Left lobe of liver (tissue), 2 donors: Measurements from ENCODE around the gene STX5. TPM values are rescaled to one million over a fixed set of nuclear protein-coding genes. Genes with fewer than 3 reads are reported as not detected.
"Not testable (repeated sequence)": the region's sequence is repeated elsewhere in the genome, so short reads cannot be mapped to it uniquely, and the experiment has no call there.

Experiments
- ATAC-seq: fragments of 200-7000 bp; cut with Tn5 transposase; one replicate; pipeline ENCODE4 v1.9.1; 2020; ENCODE audit warnings: mild to moderate bottlenecking, moderate library complexity
- DNase-seq: peaks from one replicate; pipeline ENCODE4 v3.0.0-alpha.2; 2020; ENCODE audit warnings: low spot score
- total RNA-seq: library from RNA; stranded (reverse); gene quantifications from one replicate; pipeline ENCODE4 v1.2.1, GENCODE V29; 2021
- donor health status: DM: no; HTN: no; CAD: no; lungs with moderate emphysema.
- donor health status: DM: no; HTN: yes; CAD: no.

The STX5 gene, protein sequence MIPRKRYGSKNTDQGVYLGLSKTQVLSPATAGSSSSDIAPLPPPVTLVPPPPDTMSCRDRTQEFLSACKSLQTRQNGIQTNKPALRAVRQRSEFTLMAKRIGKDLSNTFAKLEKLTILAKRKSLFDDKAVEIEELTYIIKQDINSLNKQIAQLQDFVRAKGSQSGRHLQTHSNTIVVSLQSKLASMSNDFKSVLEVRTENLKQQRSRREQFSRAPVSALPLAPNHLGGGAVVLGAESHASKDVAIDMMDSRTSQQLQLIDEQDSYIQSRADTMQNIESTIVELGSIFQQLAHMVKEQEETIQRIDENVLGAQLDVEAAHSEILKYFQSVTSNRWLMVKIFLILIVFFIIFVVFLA
- 23.8 TPM for total RNA-seq

DNA sequence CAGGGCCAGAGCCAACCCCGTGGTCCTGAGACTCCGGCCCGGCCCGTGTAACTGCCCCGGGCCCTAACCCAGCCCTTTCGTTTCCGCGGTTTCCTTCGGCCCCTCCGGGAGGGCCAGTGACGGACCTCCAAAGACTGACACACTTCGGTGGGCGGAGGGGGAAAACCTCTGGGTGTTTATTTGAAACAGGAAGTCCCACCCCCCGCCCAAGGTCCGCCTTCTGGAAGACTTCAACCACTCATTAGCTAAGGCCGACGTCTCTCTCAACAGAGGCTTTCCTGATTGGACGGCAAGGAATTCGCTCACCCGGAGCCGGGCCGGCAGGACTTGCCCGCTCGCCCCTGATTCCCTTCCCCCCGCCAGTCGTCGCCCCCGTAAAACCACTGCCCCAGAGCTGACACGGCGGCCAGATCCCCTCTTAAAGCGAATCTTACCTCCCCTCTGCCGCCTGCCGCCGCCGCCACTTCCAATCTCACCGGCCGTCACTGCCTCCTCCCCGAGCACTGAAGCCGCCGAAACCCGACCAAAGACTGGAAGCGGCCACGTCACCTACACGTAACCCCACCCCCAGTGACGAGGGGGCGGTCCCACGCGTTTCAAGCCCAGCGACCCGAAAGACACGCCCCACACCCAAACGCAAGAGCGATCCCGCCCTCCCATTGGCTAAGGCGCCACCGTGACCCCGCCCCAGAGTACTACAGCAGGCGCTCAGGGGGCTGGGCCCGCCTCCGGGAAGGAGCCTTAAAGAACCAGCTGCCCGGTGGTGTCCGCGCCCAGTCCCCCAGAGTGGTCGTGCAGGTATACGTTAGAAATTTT is at the start of gene STX5:
STX5 (minus strand) TSS at position 532 of the 816 bp plus-strand sequence. CDS start 808 bp downstream, outside the sequence.
- DNase-seq = peak; percentile 100
- peak; percentile 95 for ATAC-seq

DNA sequence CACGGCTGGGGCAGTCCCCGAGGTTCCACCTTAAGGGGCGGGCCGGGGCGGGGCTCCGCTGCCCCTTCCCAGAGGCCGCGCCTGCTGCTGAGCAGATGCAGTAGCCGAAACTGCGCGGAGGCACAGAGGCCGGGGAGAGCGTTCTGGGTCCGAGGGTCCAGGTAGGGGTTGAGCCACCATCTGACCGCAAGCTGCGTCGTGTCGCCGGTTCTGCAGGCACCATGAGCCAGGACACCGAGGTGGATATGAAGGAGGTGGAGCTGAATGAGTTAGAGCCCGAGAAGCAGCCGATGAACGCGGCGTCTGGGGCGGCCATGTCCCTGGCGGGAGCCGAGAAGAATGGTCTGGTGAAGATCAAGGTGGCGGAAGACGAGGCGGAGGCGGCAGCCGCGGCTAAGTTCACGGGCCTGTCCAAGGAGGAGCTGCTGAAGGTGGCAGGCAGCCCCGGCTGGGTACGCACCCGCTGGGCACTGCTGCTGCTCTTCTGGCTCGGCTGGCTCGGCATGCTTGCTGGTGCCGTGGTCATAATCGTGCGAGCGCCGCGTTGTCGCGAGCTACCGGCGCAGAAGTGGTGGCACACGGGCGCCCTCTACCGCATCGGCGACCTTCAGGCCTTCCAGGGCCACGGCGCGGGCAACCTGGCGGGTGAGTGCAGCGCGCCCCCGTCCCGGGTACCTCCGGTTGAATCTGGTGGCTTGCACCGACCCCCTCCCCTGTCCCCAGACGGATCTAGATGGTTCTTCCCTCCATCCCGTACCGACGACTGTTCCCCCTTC is 49.1 kb upstream of the STX5 start, which contains the start of gene SLC3A2:
SLC3A2 (plus strand) TSS at position 94 of the 776 bp plus-strand sequence; CDS start at position 222, 128 bp downstream.
- ATAC-seq (peak; percentile 91), DNase-seq (peak; percentile 91)

DNA sequence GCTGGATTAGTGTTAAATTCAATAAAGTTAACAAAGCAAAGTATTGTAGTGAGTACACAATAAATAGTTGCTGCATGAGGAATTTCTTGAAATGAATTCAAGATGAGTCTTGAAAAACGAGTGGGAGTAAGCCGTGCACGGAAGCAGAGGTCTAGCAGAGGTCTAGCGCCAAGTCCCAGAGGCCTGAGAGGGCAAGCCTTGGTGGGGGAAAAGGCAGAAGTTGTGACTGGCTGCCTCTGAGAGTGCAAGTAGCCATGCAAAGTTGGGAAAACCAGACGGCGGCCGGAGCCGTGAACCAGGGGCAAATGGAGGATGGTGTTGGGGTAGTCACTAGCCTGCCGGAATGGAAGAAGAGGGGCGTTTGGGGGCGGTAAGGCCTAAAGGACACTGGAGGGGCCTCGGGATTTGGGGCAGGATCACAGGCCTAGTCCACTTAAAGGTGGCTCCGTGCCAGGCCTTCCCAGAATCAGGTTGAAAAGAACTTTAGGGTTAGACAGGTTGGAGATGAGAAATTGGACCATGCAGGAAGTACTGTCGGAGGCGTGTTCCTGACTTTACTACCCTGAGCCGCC is 48.5 kb upstream of the STX5 start:
- DNase-seq (no peak), ATAC-seq (peak; percentile 11)

DNA sequence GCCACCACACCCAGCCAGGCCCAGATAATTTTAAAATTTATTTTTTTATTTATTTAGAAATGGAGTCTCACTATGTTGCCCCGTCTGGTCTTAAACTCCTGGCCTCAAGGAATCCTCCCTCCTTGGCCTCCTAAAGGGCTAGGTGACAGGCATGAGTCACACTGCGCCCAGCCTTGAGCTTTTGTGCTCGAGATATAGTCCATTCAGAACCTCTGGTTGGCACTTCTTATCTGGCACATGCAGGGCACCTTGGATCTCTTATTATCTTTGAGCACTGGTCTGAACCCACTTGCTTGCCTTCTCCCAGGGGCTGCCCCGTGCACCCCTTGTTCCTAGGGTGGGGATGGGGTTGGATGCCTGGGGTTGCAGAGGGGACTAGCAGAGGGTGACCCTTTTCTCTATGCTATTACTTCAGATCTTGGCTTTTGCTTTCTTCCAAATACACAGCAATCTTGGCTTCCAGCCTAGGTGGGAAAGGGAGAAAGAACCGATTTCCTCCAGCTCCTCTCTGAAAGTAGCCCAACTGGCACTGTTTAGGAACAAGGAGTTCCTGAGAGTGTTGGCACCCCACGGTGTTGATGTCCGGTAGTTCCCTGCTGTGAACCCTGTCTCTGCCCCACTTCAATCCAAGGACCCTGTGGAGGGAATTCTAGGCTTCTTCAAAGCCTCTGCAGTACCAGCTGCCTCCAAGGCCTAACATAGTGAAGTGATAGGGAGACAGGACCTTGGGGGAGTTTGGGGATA is 47.6 kb upstream of the STX5 start:
- DNase-seq = no peak

DNA sequence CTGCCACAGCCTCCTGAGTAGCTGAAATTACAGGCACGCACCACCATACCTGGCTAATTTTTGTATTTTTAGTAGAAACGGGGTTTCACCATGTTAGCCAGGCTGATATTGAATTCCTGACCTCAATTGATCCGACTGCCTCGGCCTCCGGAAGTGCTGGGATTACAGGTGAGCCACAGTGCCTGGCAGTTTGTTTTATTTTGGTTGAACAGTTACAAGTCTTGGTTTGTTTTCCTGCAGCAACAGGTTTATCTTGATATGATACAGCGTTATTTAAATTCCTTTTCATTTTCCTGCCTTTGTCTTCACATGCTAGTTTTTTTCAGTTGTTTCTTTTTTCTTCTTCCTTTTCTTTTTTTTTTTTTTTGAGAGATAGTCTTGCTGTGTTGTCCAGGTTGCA is 44.9 kb upstream of the STX5 start:
- DNase-seq (no peak), ATAC-seq (no peak)

More for the DNA sequence above, 47.6 kb upstream of the STX5 start:
- no peak for ATAC-seq

DNA sequence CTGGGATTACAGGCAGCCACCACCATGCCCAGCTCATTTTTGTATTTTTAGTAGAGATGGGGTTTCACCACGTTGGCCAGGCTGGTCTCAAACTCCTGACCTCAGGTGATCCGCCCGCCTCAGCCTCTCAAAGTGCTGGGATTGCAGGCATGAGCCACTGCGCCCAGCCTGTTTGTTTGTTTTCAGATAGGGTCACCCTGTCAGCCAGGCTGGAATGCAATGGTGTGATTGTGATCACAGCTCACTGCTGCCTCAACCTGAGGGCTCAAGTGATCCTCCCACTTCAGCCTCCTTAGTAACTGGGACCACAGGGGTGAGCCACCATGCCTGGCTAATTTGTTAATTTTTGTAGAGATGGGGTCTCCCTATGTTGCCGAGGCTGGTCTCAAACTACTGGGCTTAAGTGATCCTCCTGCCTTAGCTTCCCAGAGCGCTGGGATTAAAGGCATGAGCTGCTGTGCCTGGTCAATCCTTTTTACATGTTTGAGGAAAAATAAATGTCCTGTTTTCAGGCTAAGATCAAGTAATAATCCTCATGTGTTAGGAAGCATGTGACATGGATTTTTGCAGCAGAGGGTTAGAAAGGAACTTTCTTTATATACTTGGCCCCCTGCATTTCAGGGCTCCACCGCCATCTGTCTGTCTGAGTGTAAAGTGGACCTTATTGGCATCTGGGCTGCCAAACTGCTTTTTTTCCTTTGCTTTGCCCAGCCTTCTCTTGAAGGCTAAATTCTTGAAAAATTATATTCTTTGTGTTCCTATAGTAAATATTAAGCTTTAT is 44.0 kb upstream of the STX5 start:
- peak; percentile 7 for ATAC-seq
- no peak for DNase-seq

DNA sequence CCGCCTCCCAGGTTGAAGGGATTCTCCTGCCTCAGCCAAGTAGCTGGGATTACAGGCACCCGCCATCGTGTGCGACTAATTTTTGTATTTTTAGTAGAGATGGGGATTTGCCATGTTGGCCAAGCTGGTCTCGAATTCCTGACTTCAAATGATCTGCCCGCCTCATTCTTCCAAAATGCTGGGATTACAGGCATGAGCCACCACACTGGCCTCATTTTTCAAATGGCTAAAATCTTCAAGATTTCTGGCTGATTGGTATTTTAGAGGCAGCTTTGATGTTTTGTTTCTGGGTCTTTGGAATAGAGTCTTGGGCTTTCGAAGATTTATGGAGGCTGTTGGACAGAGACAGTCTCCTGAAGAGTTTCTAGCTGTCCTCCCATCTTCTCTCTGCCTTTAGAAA is 43.0 kb upstream of the STX5 start:
- ATAC-seq = no peak
- no peak for DNase-seq

DNA sequence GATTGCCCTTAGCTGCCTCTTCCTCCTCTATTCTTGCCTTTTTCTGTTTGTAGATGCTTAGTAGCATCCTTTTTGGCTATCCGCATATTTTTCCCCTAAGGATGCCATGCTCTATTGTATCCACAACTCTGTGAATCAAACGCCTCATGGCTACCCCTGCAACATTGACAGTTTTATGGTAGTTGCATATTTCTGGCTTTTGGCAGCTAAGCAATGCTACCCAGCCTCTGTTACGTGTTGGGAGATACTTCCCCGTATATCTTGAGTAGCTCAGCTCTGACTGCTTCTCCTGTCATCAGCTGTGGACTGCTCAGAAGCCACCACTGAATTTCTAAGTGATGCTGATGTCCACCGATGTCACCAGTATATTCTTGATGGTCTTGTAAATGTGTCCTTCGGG is 33.8 kb upstream of the STX5 start:
- DNase-seq (no peak), ATAC-seq (no peak)

DNA sequence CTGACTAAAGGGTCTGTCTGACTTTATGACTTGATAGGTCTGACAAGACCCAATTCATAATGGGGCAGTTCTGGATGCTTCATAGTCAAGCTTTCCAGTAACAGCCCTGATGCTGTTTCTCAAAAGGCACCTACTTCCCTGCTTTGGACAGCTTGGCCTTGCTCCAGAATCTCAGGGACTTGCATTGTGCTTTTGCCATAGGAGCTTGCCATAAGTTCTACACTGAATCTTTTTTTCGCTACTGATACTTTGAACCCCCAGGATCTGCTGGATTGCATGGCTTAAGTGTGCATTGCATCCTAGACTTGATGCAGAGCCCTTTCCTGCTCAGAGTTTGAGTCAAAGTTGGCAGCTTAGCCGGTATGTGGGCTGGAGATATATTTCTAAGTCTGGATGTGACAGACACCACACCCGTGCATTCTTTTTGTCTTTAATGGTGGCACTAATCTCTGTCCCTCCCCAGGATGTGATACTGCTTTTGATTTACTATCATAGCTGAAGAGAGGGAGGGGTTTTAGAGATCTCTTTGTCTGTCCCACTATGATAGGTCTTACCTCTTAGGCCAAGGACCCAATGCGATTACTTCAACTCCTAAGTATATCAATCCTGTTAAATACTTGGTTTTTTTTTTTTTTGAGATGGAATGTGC is 32.0 kb upstream of the STX5 start:
- DNase-seq (no peak), ATAC-seq (no peak)

DNA sequence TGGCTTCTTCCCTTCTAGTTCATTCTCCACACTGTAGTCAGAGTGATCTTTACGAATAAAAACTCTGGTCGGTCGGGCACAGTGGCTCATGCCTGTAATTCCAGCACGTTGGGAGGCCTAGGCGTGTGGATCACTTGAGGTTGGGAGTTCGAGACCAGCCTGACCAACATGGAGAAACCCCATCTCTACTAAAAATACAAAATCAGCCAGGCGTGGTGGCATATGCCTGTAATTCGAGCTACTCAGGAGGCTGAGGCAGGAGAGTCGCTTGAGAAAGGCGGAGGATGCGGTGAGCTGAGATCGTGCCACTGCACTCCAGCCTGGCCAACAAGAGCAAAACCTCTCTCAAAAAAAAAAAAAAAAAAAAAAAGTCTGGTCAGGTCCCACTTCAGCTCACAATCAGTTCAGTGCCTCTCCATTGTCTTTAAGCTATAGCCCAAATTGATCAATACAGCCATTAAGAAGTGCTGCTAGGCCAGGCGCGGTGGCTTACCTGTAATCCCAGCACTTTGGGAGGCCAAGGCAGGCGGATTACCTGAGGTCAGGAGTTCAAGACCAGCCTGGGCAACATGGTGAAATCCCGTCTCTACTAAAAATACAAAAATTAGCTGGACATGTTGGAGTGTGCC is 29.8 kb upstream of the STX5 start:
- not testable (repeated sequence) for DNase-seq, ATAC-seq

DNA sequence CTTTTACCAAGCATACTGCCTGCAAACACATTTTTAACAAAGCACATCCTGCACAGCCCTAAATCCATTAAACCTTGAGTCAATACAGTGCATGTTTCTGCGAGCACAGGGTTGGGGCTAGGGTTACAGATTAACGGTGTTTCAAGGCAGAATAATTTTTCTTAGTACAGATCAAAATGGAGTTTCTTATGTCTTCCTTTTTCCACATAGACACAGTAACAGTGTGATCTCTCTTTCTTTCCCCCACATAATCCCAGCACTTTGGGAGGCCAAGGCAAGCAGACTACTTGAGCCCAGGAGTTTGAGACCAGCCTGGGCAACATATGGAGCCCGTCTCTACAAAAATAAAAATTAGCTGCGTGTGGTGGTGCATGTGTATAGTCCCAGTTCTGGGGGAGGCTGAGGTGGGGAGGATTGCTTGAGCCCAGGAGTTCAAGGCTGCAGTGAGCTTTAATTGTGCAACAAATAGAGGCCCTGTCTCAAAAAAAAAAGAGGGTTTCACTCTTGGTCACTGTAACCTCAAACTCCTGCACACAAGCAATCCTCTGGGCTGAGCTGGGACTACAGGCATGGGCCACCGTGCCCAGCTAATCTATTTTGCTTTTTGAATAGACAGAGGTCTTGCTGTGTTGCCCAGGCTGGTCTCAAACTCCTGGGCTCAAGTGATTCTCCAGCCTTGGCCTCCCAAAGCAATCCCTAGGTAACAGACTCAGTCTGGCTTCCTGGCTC is 29.1 kb upstream of the STX5 start:
- ATAC-seq (no peak), DNase-seq (no peak)

DNA sequence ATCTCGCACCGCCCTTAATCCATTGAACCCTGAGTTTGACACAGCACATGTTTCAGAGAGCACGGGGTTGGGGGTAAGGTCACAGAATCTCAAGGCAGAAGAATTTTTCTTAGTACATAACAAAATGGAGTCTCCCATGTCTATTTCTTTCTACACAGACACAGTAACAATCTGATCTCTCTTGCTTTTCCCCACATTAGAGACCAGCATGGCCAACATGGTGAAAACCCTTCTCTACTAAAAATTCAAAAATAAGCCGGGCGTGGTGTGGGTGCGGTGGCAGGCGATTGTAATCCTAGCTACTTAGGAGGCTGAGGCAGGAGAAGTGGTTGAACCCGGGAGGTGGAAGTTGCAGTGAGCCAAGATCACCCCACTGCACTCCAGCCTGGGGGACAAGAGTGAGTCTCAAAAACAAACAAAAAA is 27.4 kb upstream of the STX5 start:
- not testable (repeated sequence) for ATAC-seq, DNase-seq

DNA sequence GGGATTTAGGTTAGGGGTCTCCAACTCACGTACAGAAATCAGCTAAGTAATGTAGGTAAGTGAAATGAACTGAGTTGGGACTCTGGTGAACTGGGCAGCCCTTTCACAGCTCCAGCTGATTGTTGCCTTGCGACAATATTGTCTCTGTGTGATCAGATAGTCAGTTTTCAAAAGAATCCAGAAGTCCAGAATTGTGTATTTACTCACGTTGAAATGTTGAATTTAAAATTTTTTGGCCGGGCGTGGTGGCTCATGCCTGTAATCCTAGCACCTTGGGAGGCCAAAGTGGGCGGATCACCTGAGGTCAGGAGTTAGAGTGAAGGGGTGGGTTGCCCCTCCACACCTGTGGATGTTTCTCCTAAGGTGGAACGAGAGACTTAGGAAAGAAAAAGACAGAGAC is 26.4 kb upstream of the STX5 start:
- DNase-seq (no peak), ATAC-seq (no peak)

DNA sequence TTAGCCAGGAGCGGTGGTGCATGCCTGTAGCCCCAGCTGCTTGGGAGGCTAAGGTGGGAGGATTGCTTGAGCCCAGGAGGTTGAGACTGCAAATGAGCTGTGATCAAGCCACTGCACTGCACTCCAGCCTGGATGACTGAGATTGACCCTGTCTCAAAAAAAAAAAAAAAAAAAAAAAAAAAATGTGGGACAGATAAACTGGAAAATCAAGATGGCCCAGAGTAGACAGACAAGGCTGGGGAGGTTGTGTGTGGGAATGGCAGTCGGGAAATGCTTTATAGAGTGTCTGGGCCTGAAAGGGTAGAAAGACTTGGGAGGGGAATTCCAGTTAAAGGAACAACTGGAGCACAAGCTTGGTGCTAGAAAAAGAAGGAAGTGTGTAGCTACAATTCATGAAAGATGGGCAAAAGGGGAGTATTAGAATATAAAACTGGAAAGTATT is 25.7 kb upstream of the STX5 start:
- ATAC-seq (no peak), DNase-seq (no peak)

DNA sequence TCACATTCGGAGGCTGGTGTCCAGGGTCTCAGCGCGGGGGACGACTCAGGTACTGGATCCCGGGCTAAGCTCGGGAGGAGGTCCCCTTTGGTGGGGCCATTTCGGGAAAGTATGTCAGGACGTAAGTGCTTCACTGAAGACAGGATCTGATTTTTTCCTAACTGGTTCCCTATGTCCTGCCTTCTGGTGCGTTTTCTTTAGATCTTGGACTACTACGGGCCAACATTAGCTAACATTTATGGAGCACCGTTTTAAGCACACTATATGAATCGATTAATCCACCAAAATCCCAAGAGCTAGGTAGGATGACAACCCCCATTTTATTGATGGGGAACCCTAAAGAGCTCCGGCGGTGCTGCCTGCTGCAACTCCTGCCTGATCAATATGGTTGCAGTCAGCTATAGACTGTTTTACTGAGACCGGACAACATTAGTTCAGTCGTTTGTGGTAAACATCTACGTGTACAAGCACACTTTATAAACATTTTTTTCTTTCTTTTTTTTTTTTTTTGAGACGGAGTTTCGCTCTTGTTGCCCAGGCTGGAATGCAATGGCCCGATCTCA is 24.6 kb upstream of the STX5 start:
- DNase-seq (no peak), ATAC-seq (peak; percentile 22)

DNA sequence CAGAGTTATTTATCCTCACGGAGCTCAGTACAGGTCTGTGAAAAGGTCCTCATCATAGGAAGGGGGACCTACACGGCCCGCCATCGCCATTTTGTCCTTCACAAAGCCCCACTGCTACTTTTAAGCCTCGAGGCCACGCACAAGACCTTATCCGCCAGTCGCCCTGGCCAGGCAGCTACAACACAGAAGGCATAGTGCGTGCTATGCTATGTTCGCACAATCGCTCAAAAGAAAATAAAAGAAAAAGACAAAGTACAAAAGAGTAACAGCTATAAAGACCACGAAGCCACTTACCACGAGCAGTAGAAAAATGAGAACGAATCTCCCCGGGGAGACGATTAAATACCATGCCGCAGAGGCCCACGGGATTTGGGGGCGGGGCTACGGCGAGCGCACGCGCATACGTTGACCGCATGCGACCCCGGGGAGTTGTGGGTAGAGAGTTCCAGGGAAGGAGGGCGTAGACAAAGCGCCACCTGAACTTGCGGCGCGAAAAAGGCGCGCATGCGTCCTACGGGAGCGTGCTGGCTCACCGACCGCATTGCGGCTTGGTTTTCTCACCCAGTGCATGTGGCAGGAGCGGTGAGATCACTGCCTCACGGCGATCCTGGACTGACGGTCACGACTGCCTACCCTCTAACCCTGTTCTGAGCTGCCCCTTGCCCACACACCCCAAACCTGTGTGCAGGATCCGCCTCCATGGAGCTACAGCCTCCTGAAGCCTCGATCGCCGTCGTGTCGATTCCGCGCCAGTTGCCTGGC is 23.9 kb upstream of the STX5 start:
- ATAC-seq = peak; percentile 97
- peak; percentile 97 for DNase-seq
